NB4 (cell line): Measurements from ENCODE around the gene PCGF3.

Experiments
- CTCF ChIP-seq: IDR thresholded peaks from one replicate; pipeline ENCODE4 v1.5.1; 2012; ENCODE audit warnings: low read depth, low read length
- MYC ChIP-seq: IDR thresholded peaks from 2 replicates; pipeline ENCODE4 v1.6.1; 2011; ENCODE audit warnings: low read depth, low read length
- POLR2A ChIP-seq: IDR thresholded peaks from 2 replicates; pipeline ENCODE4 v1.6.1; 2011; ENCODE audit warnings: mild to moderate bottlenecking; ENCODE audit not compliant: insufficient read length; ENCODE audit errors: extremely low read depth
- TF ChIP-seq, protein P1 (sequence below): IDR thresholded peaks from 2 replicates; pipeline ENCODE4 v1.6.1; 2011; ENCODE audit warnings: low read depth, low read length

- TF ChIP-seq CTCF: no peak
- no peak for TF ChIP-seq POLR2A
- TF ChIP-seq, protein P1, sequence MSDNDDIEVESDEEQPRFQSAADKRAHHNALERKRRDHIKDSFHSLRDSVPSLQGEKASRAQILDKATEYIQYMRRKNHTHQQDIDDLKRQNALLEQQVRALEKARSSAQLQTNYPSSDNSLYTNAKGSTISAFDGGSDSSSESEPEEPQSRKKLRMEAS: no peak
- TF ChIP-seq MYC: no peak
Measured at GRCh38 chr4:749698-750666, 44.4 kb downstream of the PCGF3 start.
